Activated T-helper 1 cell treated with Interleukin-2 at 50 U/mL for 16 hours (primary cell): ENCODE data around the gene RCVRN.

Experiments
- DNase-seq: peaks from one replicate; pipeline ENCODE4 v3.0.0-alpha.2; 2020; ENCODE audit warnings: low read depth

Gene RCVRN

DNA sequence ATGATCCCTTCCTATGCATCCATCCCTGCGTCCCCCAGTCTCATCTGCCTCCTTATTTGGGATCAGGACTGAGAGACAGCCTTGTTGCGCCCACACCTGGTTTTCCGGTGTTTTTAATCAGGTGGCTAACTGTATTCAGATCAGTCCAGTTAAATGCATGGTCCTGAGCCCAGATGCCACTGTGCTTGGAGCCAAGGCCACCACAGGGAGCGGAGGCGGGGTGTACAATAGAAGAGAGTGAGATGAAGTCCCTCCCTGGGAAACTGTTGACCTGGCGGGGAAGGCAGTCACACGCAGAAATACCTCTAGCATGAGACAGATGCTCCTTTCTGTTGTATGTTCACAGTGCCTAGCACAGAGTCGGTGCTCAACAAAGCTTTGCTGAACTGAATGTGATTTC is 6.3 kb downstream of the RCVRN start:
- no peak for DNase-seq

DNA sequence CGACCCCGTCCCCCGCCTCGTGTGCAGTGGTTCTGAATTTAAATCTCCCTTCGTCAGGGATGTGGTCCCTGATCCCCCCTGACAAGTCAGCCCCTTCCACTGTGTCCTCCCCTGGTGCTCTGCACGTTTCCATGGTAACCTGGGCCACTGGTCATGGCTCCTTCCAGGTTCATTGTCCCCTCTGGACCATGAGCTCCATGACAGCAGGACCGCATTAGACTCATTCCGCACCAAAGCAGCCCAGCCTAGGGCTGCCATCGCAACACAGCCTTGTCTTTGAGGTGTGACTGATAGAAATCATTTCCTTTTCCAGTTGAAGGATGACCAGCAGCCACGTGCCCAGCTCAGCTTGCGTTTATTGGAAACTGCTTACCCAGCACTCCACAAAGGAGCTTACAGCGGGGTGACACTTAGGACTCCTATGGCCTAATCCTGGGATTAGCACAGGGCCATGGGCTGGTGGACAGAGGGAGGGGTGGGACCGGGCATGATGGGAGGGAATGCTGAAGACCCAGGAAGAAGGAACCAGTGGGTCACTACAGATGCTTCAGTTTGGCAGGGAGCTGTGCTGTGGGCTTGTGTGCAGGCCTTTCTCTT is 7.6 kb downstream of the RCVRN start:
- DNase-seq = no peak

DNA sequence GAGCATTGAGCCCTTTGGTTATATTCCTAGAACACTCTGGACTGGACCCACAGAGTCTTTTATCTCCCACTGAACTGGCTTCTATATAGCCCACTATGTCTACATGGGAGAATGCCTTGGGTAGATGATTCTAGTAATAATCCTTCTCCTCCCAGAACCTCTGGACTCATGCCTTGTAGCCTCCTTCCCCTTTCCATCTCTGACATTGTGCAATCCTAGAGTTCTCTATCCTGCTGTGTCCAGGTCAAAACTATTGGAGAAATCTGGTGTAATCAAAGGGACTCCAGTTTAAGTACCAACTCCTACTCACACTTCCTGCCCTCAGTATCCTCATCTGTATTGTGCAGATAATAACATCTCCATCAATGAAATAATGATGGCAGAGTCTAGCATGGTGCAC is 9.1 kb downstream of the RCVRN start:
- no peak for DNase-seq

DNA sequence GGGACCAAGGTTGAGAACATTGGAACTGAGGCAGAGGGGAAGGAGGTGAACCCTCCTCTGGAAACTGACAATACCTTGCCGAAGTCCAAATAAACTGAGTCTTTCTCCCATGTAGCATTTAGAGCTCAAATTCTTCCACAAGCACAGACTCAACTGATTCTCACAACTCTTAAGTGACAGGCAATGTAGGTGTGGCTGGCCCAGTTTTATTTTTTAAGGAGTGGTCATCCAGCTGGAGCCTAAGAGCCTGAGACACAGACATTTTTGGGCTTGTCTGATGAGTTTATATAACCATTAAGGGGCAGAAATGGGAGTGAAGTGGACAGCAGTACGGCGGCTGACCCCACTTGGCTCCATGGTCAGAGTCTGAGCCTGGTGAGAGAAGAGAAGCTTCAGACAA is 10.8 kb downstream of the RCVRN start:
- DNase-seq = no peak

DNA sequence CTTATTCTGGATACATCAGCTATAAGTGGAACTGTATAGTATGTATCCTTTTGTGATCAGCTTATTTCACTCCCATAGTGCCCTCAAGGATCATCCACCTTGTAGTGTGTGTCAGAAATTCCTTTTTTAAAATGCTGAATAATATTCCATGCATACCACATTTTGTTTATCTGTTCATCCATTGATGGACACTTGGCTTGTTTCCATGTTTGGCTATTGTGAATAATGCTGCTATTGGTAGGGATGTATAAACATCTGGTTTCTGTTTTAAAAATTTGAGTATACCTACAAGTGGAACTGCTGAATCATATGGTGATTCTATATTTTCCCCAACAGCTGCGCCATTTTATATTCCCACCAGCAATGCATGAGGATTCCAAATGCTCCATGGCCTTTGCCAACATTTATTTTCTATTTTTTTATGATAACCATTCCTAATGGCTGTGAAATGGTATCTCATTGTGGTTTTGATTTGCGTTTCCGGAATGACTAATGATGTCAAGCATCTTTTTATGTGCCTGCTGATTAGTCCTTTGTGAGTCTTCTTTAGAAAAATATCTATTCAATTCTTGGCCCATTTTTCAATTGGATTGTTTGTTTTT is 11.6 kb downstream of the RCVRN start:
- no peak for DNase-seq

DNA sequence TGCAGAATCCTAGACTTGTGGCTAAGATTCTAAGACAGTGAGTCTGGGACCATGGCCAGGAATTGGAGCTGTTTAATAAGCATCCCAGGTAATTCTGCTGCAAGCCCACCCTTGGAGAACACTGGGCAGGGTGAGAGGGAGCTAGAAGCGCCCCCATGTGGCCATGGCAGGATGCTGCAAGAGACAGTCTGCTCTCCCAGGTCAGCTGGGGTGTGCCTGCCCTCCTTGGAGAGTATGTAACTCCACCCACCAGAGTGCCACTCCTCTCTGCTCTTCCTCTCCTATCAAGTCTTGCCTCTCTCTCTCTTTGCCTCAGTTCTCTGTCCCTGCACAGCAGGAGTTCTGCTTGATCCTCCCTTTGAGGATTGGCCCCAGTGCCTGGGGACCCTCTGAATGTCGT is 14.9 kb downstream of the RCVRN start:
- DNase-seq = no peak

DNA sequence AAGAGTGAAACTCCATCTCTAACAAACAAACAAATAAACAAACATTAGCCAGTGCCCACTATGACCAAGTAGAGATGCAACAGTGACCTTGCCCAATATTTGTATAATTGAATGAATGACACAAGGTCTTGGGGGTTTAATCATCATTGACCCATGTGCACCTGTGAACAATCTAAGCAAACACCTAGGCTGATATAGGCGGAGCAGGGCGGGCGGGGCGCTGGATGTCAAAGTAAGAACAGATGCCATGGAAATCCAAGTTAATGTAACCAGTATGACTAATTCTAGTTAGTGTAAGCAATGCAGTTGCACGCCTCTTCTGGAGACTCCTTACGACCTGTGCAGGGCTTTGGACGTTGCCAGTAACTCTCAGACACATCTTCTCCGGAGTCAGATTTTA is 17.6 kb downstream of the RCVRN start:
- no peak for DNase-seq

DNA sequence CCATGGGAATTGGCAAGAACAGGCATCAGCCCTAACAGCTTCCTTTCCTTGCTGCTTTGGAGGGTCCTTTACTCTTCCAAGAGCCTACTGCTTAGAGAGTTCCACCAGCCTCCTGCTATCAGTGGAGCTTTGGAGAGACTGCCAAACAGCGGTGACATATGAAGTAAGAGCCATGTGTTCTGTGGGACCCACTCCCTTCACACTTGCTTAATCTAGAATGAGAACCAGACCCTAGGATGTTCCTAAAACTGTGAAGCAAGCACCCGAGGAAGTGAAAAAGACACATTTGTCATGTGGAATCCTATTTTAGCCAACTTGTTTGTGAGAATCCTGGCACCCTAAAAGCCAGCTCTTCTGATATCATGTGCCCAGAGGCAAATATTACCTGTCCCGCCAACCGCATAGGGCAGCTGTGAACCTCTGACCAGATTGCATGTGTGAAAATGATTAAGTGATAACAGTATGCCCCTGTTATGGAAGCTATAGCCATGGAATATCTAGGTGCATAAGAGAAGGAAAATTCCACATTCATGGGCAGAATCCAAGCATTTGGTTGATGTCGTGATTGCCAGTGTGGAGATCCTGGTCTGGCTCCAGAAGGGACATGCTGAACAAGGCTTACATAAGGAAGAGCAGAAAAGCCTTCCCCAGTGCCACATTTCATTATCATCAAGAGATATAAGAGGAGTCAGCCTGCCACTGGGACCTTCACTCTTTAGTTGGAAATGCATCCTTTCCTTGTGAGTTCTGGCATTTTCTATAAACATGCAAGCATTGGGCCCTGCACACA is 18.7 kb downstream of the RCVRN start:
- DNase-seq = no peak

DNA sequence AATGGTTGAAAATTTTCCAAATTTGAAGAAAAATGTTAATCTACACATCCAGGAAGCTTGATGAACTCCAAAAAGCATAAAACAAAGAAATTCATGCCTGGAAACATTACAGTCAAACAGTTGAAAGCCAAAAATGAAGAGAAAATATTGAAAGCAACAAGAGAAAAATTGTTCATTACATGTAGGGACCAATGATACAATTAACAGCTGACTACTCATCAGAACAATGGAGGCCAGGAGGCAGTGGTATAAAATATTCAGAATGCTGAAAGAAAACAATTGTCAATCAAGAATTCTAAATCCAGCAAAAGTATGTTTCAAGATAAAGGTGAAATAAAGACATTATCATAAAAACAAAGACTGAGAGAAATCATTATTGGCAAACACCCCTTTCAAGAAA is 21.6 kb downstream of the RCVRN start:
- no peak for DNase-seq

DNA sequence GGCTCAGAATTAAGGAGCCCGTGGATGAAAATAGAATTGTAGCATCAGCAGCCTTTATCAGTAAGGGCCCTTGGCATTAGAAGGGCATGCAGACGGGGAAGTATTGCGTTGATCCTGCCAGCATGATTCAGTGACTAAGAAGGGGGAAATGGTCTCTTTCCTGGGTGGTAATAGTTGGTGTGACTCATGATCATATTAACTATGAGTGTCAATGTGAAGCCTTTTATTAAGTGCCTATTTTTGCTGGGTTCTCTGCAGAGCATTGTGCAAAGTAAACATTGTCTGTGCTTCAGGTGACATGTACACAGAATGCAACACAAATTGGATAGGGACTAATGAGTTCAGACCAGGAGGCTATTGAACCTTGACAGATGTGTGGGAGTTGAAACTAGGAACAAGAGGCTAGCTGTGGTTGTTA is 24.5 kb downstream of the RCVRN start:
- DNase-seq = no peak

DNA sequence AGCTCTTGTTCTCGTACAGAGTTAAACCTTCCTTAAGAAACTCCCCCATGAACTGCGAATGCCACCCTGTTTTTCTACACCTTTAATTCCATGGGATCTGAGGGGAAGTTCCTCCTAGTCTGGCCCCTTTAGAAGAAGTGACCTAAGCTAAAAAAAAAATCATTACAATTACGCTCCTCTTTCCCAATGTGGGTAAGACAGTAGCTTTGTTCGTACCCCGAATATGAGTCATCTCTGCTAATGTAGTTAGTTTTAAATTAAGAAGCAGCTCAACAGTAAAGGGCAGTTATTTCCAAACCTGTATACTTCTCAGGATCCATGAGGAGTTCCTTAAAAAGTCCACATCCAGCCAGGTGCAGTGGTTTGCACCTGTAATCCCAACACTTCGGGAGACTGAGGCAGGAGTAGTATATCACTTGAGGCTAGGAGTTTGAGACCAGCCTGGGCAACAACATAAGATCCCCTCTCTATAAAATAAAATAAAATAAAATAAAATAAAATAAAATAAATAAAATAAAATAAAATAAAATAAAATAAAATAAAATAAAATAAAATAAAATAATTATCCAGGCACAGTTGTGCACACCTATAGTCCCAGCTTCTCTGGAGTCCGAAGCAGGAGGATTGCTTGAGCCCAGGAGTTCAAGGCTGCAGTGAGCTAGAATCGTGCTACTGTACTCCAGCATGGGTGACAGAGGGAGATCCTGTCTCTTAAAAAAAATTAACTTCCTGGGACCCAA is 26.1 kb downstream of the RCVRN start:
- DNase-seq = no peak

DNA sequence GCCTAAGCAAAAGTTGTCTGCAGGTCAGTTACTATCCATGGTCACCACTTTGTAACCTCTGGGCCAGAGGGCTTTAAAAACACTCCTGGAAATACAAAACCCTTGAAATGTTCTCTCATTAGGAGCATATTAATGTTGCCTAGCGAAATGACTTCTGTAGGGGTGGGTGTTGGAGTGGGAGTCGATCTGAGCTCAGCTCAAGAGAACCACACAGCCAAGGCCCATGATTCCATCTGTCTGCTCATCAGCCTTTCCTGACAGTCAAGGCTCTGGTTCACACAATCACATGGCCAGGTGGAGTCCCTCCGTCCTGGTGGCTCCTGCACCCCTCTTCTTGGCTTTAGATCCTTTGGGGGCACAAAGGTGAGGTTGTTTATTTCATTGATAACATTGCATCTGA is 26.7 kb downstream of the RCVRN start:
- no peak for DNase-seq

DNA sequence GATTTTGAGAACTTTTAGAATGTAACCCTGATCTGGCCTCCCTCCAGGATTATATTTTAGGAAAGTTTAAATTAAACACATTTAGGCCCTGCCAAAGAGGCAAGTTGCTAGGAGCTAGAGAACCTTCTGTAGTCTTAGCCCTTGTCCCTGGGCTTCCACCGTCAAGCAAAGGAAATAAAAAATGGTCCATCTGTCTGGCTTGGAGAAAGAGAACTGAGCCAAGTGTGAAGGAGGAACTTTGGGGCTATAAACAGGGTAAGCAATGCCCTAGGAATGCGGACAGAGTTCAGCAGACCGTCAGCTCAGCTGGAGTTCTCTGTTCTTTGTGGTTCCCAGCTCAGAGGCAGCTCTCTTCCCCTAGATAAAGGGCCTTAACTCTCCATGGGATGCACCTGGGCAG is 29.6 kb downstream of the RCVRN start:
- no peak for DNase-seq

DNA sequence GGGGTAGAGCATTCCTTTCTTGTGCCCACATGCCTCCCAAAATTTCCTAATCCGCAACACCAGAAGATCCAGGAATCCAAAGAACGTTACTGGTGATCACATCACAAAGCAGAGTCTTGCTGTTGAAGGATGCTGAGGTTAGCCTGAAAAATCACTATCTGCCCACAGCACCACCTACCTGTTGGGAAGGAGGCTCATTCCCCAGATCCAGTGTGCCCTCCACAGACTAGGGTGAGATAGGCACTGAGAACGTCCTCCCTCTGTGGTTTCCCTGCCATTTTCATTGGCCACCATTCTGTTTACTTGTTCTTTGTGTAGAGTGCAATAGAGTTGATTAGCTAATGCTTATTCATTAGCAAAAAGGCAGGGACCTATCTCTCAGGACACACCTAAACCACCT is 30.3 kb downstream of the RCVRN start:
- no peak for DNase-seq

DNA sequence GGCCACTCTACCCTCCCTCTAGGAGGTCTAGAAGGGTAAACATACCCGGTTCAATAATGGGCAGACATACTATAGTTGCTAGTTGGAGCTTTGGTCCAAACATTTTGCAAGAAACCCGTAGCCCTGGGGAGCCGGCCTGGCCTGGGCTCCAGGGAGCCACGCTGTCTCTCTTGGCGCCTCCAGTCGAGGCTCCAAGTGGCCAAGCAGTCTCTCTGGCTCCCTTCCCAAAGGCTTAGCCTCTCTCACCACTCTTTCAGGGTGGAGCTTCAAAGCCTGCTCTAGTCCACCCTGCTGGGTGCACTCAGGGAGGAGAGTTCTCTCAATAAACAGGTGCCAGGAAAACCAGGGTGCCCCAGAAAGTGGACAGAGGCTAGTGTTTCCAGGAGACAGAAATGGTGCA is 32.2 kb downstream of the RCVRN start:
- DNase-seq = no peak

DNA sequence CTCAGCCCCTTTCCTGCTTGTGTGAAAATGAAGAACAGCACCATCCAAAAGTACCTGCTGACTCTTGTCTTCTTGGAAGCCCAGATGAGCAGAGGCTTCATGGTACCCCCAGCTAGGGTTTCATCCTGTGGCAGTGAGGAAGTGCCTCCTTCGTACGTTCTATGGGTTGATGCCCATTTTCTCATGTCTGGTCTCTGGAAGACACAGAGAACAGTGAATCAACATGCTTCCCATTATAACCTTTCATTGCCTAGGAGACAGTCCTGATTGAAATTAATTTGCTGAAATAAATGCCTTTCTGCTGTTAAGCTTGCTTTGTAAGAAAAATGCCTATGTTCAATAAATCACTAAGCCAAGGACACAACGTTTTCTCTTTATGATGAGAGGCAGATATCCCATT is 36.5 kb downstream of the RCVRN start:
- no peak for DNase-seq

DNA sequence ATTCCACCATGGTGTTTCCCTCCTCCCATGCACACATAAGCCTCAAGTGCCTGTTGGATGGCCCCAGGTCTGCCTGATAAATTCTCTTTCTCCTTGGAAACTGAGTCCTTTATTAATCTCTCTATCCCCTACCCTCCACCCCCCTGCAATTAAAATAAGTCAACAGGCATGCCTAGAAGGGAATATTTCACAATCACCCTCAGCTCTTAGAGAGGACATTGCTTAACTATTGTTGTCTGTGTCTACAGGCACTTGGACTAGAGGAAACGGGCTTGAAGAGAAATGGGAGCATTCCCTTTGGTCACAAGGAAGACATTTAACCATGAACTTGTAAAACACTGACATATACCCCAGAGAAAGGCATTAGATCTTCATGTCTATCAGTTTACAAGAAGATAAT is 39.5 kb downstream of the RCVRN start:
- no peak for DNase-seq

DNA sequence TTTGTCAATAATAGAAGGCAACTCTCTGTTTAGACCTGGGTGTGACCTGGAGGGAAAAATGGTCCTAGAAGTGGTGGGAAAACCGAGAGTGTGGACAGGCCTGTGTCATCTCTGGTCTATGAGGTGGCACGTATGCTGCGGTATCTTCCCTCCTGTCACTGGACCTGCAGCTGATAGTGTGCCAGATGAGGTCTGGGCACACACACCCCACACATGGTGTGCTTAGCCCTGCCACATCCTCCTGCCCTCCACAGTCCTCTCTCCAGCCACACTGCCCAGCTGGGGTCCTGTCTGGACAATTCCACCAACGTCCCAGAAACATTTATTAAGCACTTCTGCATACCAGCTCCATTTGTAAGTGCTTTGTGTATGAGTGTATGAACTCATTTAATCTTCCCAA is 42.1 kb downstream of the RCVRN start:
- no peak for DNase-seq

DNA sequence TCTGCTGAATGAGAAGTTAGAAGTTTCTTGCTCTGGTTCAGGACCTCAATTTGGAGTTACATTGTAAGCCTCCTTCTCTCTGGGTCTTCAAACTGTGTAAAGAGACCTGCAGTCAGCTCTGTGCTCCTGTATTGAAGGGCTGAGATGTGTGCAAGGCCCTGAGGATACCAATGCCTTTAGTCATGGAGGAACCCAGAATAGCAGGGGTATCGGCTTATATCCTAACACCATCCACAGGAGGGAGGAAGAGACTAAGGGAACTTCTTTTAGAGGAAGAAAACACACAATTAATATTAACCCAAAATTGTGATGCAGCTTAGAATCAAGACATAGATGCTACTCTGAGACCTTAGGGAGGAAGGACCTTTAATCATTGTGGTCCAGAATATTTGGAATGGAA is 42.9 kb downstream of the RCVRN start:
- no peak for DNase-seq

DNA sequence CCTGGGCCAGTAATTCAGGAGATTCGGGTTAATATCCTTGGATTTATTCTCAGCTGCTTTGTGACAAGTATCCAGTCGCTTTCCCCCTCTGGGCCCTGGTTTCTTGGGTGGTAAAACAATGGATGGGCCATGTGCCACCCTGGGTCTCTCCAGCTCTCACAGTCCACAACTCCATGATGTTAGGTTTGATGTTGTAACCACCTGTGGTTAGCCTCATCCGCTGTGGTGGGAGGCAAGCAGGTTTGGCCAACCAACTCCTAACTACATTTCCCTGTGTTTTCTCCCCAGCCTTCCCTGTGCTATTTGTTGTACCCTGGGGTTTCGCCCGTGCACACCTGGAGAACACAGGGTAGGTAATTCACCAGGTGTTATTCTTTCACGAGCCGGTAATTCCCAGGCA is 44.2 kb downstream of the RCVRN start:
- DNase-seq = no peak

DNA sequence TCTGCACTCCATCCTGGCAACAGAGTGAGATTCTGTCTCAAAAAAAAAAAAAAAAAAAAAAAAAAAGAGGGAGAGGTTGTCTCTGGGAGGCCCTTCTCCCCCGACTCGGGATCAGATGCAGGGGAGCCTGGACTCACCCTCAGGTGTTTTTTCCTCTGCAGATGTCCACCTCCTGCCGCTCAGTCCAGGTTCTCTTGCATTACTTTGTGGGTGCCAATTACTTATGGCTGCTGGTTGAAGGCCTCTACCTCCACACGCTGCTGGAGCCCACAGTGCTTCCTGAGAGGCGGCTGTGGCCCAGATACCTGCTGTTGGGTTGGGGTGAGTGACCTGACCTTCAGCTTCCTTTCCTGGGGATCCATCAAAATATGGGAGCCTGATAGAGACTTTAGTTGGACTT is 45.3 kb downstream of the RCVRN start:
- no peak for DNase-seq

DNA sequence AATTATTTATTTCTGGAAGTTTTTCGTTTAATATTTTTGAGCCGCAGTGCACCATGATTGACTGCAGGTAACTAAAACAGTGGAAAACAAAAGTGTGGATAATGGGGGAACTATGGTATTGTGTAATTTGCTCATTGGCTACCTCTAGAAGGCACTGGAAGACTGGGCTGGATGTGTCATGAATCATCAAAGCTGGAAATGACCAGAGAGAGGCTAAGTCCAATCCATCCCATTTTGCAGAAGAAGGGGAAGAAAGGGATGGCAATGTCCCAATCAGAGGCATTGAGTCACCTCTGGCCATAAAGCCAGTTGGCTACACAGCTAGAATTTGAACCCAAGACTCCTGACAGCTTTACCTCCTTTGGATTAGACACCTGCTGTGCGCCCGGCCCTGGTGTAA is 50.0 kb downstream of the RCVRN start:
- DNase-seq = no peak

DNA sequence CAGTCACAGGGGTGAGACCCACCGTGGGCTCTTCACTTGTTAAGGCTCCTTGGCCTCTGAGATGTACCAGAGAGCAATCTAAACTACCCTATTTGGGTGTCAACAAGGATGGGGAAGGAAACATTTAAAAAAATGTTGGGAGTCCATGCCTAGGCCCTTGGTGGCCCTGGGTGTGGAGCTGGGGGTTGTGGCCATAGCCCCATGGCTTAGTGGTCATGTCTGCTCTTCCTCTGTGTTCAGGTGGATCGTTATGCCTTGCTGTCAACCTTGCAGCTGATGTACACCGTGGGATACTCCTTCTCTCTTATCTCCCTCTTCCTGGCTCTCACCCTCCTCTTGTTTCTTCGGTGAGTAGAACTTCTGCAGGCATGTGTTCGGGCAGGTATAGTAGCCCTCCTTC is 50.8 kb downstream of the RCVRN start:
- no peak for DNase-seq
